Lung (tissue), 12 donors: ENCODE data around the gene PTDSS2. TPM values are rescaled to one million over a fixed set of nuclear protein-coding genes. Genes with fewer than 3 reads are reported as not detected.
A peak's percentile ranks its signal among the peaks of the same experiment; 100 is the strongest.

Source experiments
- ATAC-seq: fragments of 200-7000 bp; cut with Tn5 transposase; one replicate; pipeline ENCODE4 v1.9.1; 2020; ENCODE audit warnings: moderate number of reproducible peaks; ENCODE audit not compliant: insufficient read depth, low FRiP score
- DNase-seq, 3 donors: peaks; one replicate each; pipeline ENCODE4 v3.0.0-alpha.2; 2013 to 2017
- H3K27ac ChIP-seq, 2 donors: one replicate each; pipeline ENCODE4 v1.5.1; 2013; ENCODE audit warnings: mild to moderate bottlenecking in 2 of 2, moderate library complexity in 2 of 2, control low read depth in 1 of 2, inconsistent platforms in 1 of 2, low read depth in 1 of 2, low read length in 1 of 2
- H3K27me3 ChIP-seq, 3 donors: one replicate each; pipeline ENCODE4 v1.5.1; 2013; ENCODE audit warnings: low read length in 2 of 3; ENCODE audit not compliant: control insufficient read depth in 3 of 3, insufficient read depth in 3 of 3
- H3K36me3 ChIP-seq, 4 donors: one replicate each; pipeline ENCODE4 v1.5.1; 2013; ENCODE audit warnings: low read length in 4 of 4, mild to moderate bottlenecking in 1 of 4, moderate library complexity in 1 of 4; ENCODE audit not compliant: control insufficient read depth in 4 of 4, insufficient read depth in 4 of 4
- H3K4me1 ChIP-seq, 5 donors: one replicate each; pipeline ENCODE4 v1.5.1; 2013; ENCODE audit warnings: low read length in 5 of 5, mild to moderate bottlenecking in 2 of 5, moderate library complexity in 1 of 5; ENCODE audit not compliant: control insufficient read depth in 5 of 5, insufficient read depth in 5 of 5
- H3K4me3 ChIP-seq: one replicate; pipeline ENCODE4 v1.5.1; 2013; ENCODE audit warnings: mild to moderate bottlenecking, control low read depth, moderate library complexity
- H3K9ac ChIP-seq, 2 donors: one replicate each; pipeline ENCODE4 v1.5.1; 2013; ENCODE audit warnings: low read length in 2 of 2, control low read depth in 1 of 2; ENCODE audit not compliant: insufficient read depth in 1 of 2
- H3K9me3 ChIP-seq, 4 donors: one replicate each; pipeline ENCODE4 v1.5.1; 2013; ENCODE audit warnings: low read length in 3 of 4, mild to moderate bottlenecking in 1 of 4, moderate library complexity in 1 of 4; ENCODE audit not compliant: control insufficient read depth in 4 of 4, insufficient read depth in 3 of 4
- WGBS, 2 donors: extraction: QIAGEN DNeasy Blood & Tissue Kit; methylation state at CpG; one replicate each; pipeline ENCODE4 v1.1.7; 2013; 5-methylcytosine and 5-hydroxymethylcytosine counted together
- polyA plus RNA-seq, 2 donors: library from polyadenylated mRNA; stranded (reverse); fragments of 200-250 nt; gene quantifications; one replicate each; pipeline ENCODE4 v1.2.1, GENCODE V29; 2013
- total RNA-seq, 2 donors: library from RNA; depleted of rRNA in 1 of 2; stranded (reverse); fragments of >200 nt in 1 of 2; gene quantifications; one replicate each; pipeline ENCODE4 v1.2.1, GENCODE V29; 2014 to 2021
- TF ChIP-seq, protein P1 (sequence below): IDR thresholded peaks from 2 replicates; pipeline ENCODE4 v1.5.1; 2012; ENCODE audit warnings: mild to moderate bottlenecking; ENCODE audit errors: control extremely low read depth, extremely low read depth
- donor health status: control.
- donor health status: control.
- donor health status: Bipolar disorder and iron deficiency.
- donor health status: healthy.
- donor health status: DM: yes; HTN: yes; CAD: no.

PTDSS2 gene
- total and polyA plus RNA-seq, 4 donors, result 20.4 to 36.5 (median 28.1) TPM

DNA sequence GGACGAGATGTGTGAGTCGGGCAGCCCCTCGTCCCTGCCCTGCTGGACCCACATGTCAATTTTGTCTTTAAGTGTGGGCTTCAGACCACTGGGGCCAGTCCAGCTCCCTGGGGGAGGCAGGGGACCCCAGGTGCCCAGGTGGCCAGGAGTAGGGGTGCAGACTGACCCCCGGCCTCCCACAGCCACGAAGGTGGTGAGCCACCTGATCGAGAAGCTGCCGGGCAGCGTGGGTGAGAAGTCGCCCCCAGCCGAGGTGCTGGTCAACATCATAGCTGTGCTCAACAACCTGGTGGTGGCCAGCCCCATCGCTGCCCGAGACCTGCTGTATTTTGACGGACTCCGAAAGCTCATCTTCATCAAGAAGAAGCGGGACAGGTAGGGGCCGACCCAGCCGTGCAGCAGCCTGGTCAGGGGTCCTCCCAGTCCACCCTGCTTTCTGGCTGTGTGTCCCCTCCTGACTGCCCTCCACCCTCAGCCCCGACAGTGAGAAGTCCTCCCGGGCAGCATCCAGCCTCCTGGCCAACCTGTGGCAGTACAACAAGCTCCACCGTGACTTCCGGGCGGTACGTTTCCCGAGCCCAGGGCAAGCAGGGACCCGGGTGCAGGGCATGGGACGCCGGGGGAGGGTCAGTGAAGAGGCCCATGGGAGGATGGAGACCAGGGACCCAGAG is 46.2 kb upstream of the PTDSS2 start:
- TF ChIP-seq, protein P1, sequence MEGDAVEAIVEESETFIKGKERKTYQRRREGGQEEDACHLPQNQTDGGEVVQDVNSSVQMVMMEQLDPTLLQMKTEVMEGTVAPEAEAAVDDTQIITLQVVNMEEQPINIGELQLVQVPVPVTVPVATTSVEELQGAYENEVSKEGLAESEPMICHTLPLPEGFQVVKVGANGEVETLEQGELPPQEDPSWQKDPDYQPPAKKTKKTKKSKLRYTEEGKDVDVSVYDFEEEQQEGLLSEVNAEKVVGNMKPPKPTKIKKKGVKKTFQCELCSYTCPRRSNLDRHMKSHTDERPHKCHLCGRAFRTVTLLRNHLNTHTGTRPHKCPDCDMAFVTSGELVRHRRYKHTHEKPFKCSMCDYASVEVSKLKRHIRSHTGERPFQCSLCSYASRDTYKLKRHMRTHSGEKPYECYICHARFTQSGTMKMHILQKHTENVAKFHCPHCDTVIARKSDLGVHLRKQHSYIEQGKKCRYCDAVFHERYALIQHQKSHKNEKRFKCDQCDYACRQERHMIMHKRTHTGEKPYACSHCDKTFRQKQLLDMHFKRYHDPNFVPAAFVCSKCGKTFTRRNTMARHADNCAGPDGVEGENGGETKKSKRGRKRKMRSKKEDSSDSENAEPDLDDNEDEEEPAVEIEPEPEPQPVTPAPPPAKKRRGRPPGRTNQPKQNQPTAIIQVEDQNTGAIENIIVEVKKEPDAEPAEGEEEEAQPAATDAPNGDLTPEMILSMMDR, result no peak
- Histone ChIP-seq H3K4me3 (no peak overlapping the region), H3K27me3 (no peaks in the 10 kb centered on the region), H3K27ac (no peak overlapping the region), H3K9me3 (no peaks in the 10 kb centered on the region), H3K4me1 (peaks cover 0 to 9% (median 0%) of the 10 kb centered on the region in 5 donors), H3K36me3 (peaks cover 0 to 7% (median 0%) of the 10 kb centered on the region in 4 donors), H3K9ac (no peak overlapping the region)
- ATAC-seq (no peak), DNase-seq (no peak)
- WGBS, 2 donors, result 91 to 95% methylated on average over 27 of the region's 27 CpGs

DNA sequence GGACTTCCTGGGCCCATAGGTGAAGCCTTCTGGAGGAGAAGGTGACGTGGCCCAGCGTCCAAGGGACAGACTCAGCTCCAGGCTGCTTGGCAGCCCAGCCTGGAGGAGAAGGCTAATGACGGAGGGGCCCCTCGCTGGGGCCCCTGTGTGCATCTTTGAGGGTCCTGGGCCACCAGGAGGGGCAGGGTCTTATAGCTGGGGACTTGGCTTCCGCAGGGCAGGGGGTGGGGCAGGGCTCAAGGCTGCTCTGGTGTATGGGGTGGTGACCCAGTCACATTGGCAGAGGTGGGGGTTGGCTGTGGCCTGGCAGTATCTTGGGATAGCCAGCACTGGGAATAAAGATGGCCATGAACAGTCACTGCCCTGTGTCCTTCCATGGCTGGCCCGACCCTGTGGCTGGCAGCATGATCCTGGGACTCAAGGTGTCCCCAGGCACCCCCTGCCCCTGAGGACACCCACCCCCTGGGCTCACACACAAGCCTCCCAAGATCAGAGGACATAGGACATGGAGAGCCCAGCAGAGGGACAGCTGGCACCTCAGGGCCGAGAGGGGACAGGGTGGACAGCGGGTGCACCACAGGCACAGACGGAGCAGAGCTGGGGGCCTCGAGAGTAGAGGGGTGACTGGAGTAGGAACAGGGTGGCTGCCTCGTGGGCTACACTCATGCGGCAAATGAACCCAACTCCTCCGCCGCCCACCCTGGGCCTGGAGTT is 45.4 kb upstream of the PTDSS2 start:
- Histone ChIP-seq H3K4me1 (peaks cover 0 to 9% (median 0%) of the 10 kb centered on the region in 5 donors), H3K27me3 (no peaks in the 10 kb centered on the region), H3K4me3 (no peak overlapping the region), H3K9ac (no peak overlapping the region), H3K36me3 (peaks cover 0 to 7% (median 0%) of the 10 kb centered on the region in 4 donors), H3K9me3 (no peaks in the 10 kb centered on the region), H3K27ac (no peak overlapping the region)
- WGBS, 2 donors, result 95 to 96% methylated on average over 14 of the region's 14 CpGs
- DNase-seq (no peak), ATAC-seq (no peak)
- TF ChIP-seq, protein P1, result no peak

DNA sequence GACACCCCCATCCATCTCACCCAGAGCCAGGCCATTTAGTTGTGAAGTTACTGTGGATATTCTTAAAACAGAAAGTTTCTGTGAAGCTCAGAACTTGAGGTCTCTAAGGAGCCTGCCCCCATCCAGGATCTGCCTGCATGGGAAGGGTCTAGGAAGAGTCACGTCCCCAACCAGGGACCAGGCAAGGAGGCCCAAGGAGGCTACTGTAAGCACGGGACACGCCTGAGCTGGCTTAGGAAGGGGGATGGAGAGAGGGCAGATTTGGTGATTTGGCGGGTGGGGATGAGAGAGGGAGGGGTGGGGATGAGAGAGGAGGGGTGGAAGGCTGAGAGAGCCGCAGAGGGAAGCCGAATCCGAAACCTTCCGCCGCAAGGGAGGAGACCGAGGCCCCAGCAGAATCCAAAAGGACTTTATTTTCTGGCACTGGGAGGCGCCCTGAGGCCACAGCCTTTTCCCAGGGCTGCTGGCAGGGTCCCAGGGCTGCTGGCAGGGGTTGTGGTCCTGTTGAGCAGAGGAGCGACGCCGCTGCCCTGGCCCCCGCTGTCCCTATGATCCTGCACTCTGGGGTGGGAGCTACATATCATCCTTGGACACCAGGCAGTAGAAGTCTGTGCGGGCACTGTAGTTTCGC is 44.6 kb upstream of the PTDSS2 start:
- H3K4me1 ChIP-seq, result peaks cover 0 to 8% (median 0%) of the 10 kb centered on the region in 5 donors
- peaks cover 0 to 7% (median 0%) of the 10 kb centered on the region in 4 donors for H3K36me3 ChIP-seq
- H3K9me3 ChIP-seq, result no peaks in the 10 kb centered on the region
- DNase-seq (peak; percentile 49 to 54 (median 50)), ATAC-seq (no peak)
- no peaks in the 10 kb centered on the region for H3K27me3 ChIP-seq
- H3K9ac ChIP-seq, result no peak overlapping the region
- H3K4me3 ChIP-seq, result no peak overlapping the region
- TF ChIP-seq, protein P1, result no peak
- 75 to 76% methylated on average over 17 of the region's 17 CpGs for WGBS, 2 donors
- H3K27ac ChIP-seq, result no peak overlapping the region
